DND-41 (cell line): Measurements from ENCODE around the gene OTOGL.

Source experiments
- ATAC-seq: fragments of 200-7000 bp; cut with Tn5 transposase; 3 replicates; pipeline ENCODE4 v1.9.1; 2021; ENCODE audit warnings: low read depth; ENCODE audit not compliant: insufficient read depth
- DNase-seq: peaks from one replicate; pipeline ENCODE4 v3.0.0-alpha.2; 2020
- H2AFZ ChIP-seq: 2 replicates; pipeline ENCODE4 v1.6.0; 2012; ENCODE audit warnings: low read depth, low read length
- H3K27ac ChIP-seq: 2 replicates; pipeline ENCODE4 v1.5.1; 2012; ENCODE audit warnings: low read length, inconsistent platforms
- H3K27me3 ChIP-seq: fragments of 200-600 bp; sonication (generic); 2 replicates; pipeline ENCODE4 v1.6.0; 2012; ENCODE audit warnings: low read length, mild to moderate bottlenecking, inconsistent platforms; ENCODE audit not compliant: insufficient read depth, poor library complexity
- H3K36me3 ChIP-seq: 2 replicates; pipeline ENCODE4 v1.5.1; 2012; ENCODE audit warnings: low read length, inconsistent platforms; ENCODE audit not compliant: insufficient read depth
- H3K4me1 ChIP-seq: 2 replicates; pipeline ENCODE4 v1.5.1; 2012; ENCODE audit warnings: mild to moderate bottlenecking, low read length; ENCODE audit not compliant: insufficient read depth
- H3K4me2 ChIP-seq: 2 replicates; pipeline ENCODE4 v1.6.0; 2012; ENCODE audit warnings: mild to moderate bottlenecking, moderate library complexity, low read length, inconsistent platforms; ENCODE audit not compliant: insufficient read depth
- H3K4me3 ChIP-seq, 2 experiments: fragments of 200-600 bp in 1 of 2; shearing (Covaris generic) in 1 of 2; 2 replicates each; pipeline ENCODE4 v1.5.1; 2012 to 2016; ENCODE audit warnings: inconsistent platforms in 2 of 2, low read length in 2 of 2, mild to moderate bottlenecking in 2 of 2, low read depth in 1 of 2, moderate library complexity in 1 of 2
- H3K79me2 ChIP-seq: 2 replicates; pipeline ENCODE4 v1.6.0; 2012; ENCODE audit warnings: low read length, inconsistent platforms; ENCODE audit not compliant: insufficient read depth
- H3K9ac ChIP-seq: 2 replicates; pipeline ENCODE4 v1.6.0; 2012; ENCODE audit warnings: low read depth, mild to moderate bottlenecking, inconsistent platforms, low read length, moderate library complexity
- H3K9me3 ChIP-seq: 2 replicates; pipeline ENCODE4 v1.5.1; 2012; ENCODE audit warnings: low read length, moderate library complexity, mild to moderate bottlenecking, inconsistent platforms; ENCODE audit not compliant: insufficient read depth, severe bottlenecking
- H4K20me1 ChIP-seq: 2 replicates; pipeline ENCODE4 v1.6.0; 2012; ENCODE audit warnings: low read length; ENCODE audit not compliant: insufficient read depth
- CTCF ChIP-seq: IDR thresholded peaks from 2 replicates; pipeline ENCODE4 v1.5.1; 2012; ENCODE audit warnings: borderline replicate concordance, low read length, moderate library complexity, mild to moderate bottlenecking; ENCODE audit not compliant: poor library complexity, severe bottlenecking; ENCODE audit errors: extremely low read depth
- EZH2 ChIP-seq: IDR thresholded peaks from 3 replicates; pipeline ENCODE4 v1.6.1; 2012; ENCODE audit warnings: borderline replicate concordance, low read depth, mild to moderate bottlenecking, moderate library complexity, low read length, inconsistent platforms; ENCODE audit not compliant: severe bottlenecking

Gene OTOGL

GRCh38 chr12:80151131-80151530 lies 51.8 kb downstream of the OTOGL start:
- Histone ChIP-seq H3K4me2 (no peak overlapping the region), H3K36me3 (no peaks in the 10 kb centered on the region), H4K20me1 (no peaks in the 10 kb centered on the region), H3K79me2 (no peaks in the 10 kb centered on the region), H3K9me3 (no peaks in the 10 kb centered on the region), H3K4me3 (no peak overlapping the region), H3K27me3 (no peaks in the 10 kb centered on the region), H2AFZ (no peak overlapping the region), H3K4me1 (no peaks in the 10 kb centered on the region), H3K27ac (no peak overlapping the region), H3K9ac (no peak overlapping the region)
- TF ChIP-seq EZH2 = no peak
- TF ChIP-seq CTCF = no peak
- DNase-seq (no peak), ATAC-seq (no peak)

GRCh38 chr12:80154261-80154660 lies 54.9 kb downstream of the OTOGL start:
- Histone ChIP-seq H3K4me1 (no peaks in the 10 kb centered on the region), H3K9ac (no peak overlapping the region), H4K20me1 (no peaks in the 10 kb centered on the region), H3K27me3 (no peaks in the 10 kb centered on the region), H3K79me2 (no peaks in the 10 kb centered on the region), H3K4me2 (no peak overlapping the region), H2AFZ (no peak overlapping the region), H3K27ac (no peak overlapping the region), H3K4me3 (no peak overlapping the region), H3K9me3 (no peaks in the 10 kb centered on the region), H3K36me3 (no peaks in the 10 kb centered on the region)
- TF ChIP-seq CTCF (no peak), EZH2 (no peak)
- no peak for DNase-seq
- no peak for ATAC-seq

GRCh38 chr12:80156306-80156705 lies 57.0 kb downstream of the OTOGL start:
- no peak overlapping the region for H3K4me2 ChIP-seq
- ATAC-seq (no peak), DNase-seq (no peak)
- H4K20me1 ChIP-seq = no peaks in the 10 kb centered on the region
- H3K4me1 ChIP-seq = no peaks in the 10 kb centered on the region
- no peak overlapping the region for H3K4me3 ChIP-seq
- no peaks in the 10 kb centered on the region for H3K27me3 ChIP-seq
- H3K9ac ChIP-seq = no peak overlapping the region
- no peaks in the 10 kb centered on the region for H3K79me2 ChIP-seq
- H3K9me3 ChIP-seq = no peaks in the 10 kb centered on the region
- H3K36me3 ChIP-seq = no peaks in the 10 kb centered on the region
- TF ChIP-seq EZH2 (no peak), CTCF (no peak)
- H2AFZ ChIP-seq = no peak overlapping the region
- H3K27ac ChIP-seq = no peak overlapping the region

GRCh38 chr12:80157645-80158044 lies 58.3 kb downstream of the OTOGL start:
- Histone ChIP-seq H2AFZ (no peak overlapping the region), H3K36me3 (no peaks in the 10 kb centered on the region), H3K4me3 (no peak overlapping the region), H3K9ac (no peak overlapping the region), H4K20me1 (no peaks in the 10 kb centered on the region), H3K79me2 (no peaks in the 10 kb centered on the region), H3K4me2 (no peak overlapping the region), H3K9me3 (no peaks in the 10 kb centered on the region), H3K27ac (no peak overlapping the region), H3K4me1 (no peaks in the 10 kb centered on the region), H3K27me3 (no peaks in the 10 kb centered on the region)
- no peak for TF ChIP-seq CTCF
- no peak for TF ChIP-seq EZH2
- DNase-seq = no peak
- no peak for ATAC-seq
